HepG2 (cell line): ENCODE results near the gene TBXAS1.

Experiments
- ATF2 ChIP-seq: sonication (generic); formaldehyde crosslinking; IDR thresholded peaks from 2 replicates; pipeline ENCODE4 v1.4.0; 2020; ENCODE audit warnings: missing genetic modification reagents
- CBX2 ChIP-seq, 2 experiments: fragments of 200-600 bp in 1 of 2; sonication (generic); formaldehyde crosslinking in 1 of 2; IDR thresholded peaks; 2 replicates each; pipeline versions ENCODE4 v1.7.0 to v1.8.1; 2018 to 2022; ENCODE audit warnings: low read depth in 2 of 2, low read length in 1 of 2, mild to moderate bottlenecking in 1 of 2, missing genetic modification reagents in 1 of 2
- CTCF ChIP-seq: sonication (generic); formaldehyde crosslinking; IDR thresholded peaks from 2 replicates; pipeline ENCODE4 v1.5.0; 2020; ENCODE audit warnings: mild to moderate bottlenecking, missing genetic modification reagents, moderate library complexity
- HNRNPH1 ChIP-seq: fragments of 200-400 bp; formaldehyde crosslinking; optimal IDR thresholded peaks from 2 replicates; pipeline ENCODE3; 2017; ENCODE audit warnings: mild to moderate bottlenecking, low read depth, low read length
- KLF6 ChIP-seq: IDR thresholded peaks from 2 replicates; pipeline ENCODE4 v1.8.0; 2016; ENCODE audit warnings: missing biosample characterization, missing genetic modification reagents
- MEIS1 ChIP-seq: sonication (generic); formaldehyde crosslinking; IDR thresholded peaks from 2 replicates; pipeline ENCODE4 v1.9.0; 2021; ENCODE audit warnings: mild to moderate bottlenecking, missing genetic modification reagents, moderate library complexity, borderline replicate concordance
- ONECUT2 ChIP-seq: sonication (generic); formaldehyde crosslinking; IDR thresholded peaks from 2 replicates; pipeline ENCODE4 v1.4.0; 2020; ENCODE audit warnings: missing genetic modification reagents
- STAT5B ChIP-seq: sonication (generic); formaldehyde crosslinking; IDR thresholded peaks from 2 replicates; pipeline ENCODE4 v1.4.0; 2020; ENCODE audit warnings: missing genetic modification reagents
- TBX2 ChIP-seq: sonication (generic); formaldehyde crosslinking; IDR thresholded peaks from 2 replicates; pipeline ENCODE4 v1.5.0; 2020; ENCODE audit warnings: missing genetic modification reagents, mild to moderate bottlenecking, borderline replicate concordance
- ZNF326 ChIP-seq: sonication (generic); formaldehyde crosslinking; IDR thresholded peaks from 2 replicates; pipeline ENCODE4 v1.4.0; 2020; ENCODE audit warnings: missing genetic modification reagents, borderline replicate concordance
- ZNF354B ChIP-seq: sonication (generic); formaldehyde crosslinking; IDR thresholded peaks from 2 replicates; pipeline ENCODE4 v1.8.0; 2022; ENCODE audit warnings: mild to moderate bottlenecking, missing genetic modification reagents
- ZNF883 ChIP-seq: sonication (generic); formaldehyde crosslinking; IDR thresholded peaks from 2 replicates; pipeline ENCODE4 v1.5.1; 2020; ENCODE audit warnings: mild to moderate bottlenecking, missing genetic modification reagents; ENCODE audit errors: not compliant biosample characterization

GRCh38 chr7:139867847-139868246 is 38.8 kb downstream of the TBXAS1 start:
- no peak for TF ChIP-seq ZNF354B (CRISPR knock-in tag)
- no peak for TF ChIP-seq STAT5B (CRISPR knock-in tag)
- TF ChIP-seq KLF6 (CRISPR knock-in tag), result no peak
- no peak for TF ChIP-seq TBX2 (CRISPR knock-in tag)
- TF ChIP-seq ZNF883, result no peak
- no peak for TF ChIP-seq HNRNPH1
- no peak for TF ChIP-seq ATF2 (CRISPR knock-in tag)
- no peak for TF ChIP-seq CTCF (CRISPR knock-in tag)
- TF ChIP-seq ONECUT2 (CRISPR knock-in tag), result no peak
- no peak for TF ChIP-seq MEIS1 (CRISPR knock-in tag)
- no peak for TF ChIP-seq ZNF326 (CRISPR knock-in tag)
- TF ChIP-seq CBX2 (IDR thresholded peaks at IDR 0.05; ENCODE audit: low read depth, low read length), result no peak
- TF ChIP-seq CBX2 (CRISPR knock-in tag; IDR thresholded peaks at IDR 0.05; ENCODE audit: low read depth), result no peak
